SHP77 (cell line): Measurements from ENCODE around the gene TYR.
A peak's percentile ranks its signal among the peaks of the same experiment; 100 is the strongest.
"Not testable (repeated sequence)": the region's sequence is repeated elsewhere in the genome, so short reads cannot be mapped to it uniquely, and the experiment has no call there.

ENCODE experiments used
- DNase-seq, 2 experiments: peaks; one replicate each; lab custom pipeline; 2025; lab: John Stamatoyannopoulos, UW

The TYR gene

DNA sequence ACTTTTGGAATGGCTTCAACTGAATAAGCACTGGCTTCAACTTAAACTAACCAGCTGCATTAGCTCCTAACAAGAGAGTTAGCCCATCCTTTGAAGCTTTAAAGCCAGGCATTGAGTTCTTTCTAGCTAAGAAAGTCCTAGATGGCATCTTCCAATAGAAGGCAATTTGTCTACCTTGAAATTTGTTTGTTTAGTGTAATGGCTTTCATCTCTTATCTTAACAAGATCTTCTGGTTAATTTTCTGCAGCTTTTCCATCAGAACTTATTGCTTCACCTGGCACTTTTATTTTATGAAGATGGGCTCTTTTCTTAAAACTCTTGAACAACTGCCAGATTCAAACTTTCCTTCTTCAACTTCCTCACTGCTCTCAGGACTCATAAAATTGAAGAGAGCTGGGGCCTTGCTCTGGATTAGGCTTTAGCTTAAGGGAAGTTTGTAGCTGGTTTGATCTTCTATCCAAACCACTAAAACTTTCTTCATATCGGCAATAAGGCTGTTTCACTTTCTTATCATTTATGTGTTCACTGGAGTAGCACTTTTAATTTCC is 94.9 kb downstream of the TYR start:
- DNase-seq: not testable (repeated sequence)

DNA sequence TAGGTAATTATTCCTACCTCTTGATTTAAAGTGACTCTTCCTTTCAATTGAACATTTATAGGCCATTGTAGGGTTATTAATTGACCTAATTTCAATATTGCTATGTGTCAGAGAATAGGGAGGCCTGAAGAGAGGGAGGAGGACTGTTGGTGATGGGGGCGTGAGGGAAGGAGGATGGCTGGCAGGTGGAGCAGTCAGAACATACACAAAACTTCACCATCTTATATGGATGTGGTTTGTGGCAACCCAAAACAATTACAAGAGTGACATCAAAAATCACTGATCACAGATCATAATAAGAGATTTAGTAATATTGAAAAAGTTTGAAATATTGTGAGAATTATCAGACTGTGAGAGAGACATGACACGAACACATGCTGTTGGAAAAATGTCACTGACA is 95.5 kb downstream of the TYR start:
- not testable (repeated sequence) for DNase-seq

- DNase-seq: no peak
These were observed 98.3 kb downstream of the TYR start for GRCh38 chr11:89275966-89276365.

DNA sequence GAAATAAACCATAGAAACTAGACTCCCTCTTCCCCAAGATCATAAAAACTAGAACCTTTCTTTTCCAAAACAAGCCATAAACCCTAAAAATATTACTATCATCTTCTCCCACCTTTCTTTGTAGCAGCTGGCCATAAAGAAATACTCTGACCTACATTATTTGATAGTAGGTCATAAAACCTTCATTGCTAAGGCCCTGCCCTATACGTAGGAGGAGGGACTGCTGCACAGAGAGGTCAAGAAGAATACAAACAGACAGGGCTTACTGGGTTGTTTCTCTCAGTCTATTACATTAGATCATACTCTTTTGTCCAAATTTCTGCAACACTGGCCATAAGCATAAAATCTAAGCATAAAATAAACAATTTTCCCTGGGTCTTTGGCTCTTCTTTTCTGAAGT is 101.5 kb downstream of the TYR start:
- DNase-seq: no peak

GRCh38 chr11:89281032-89281677 is 103.5 kb downstream of the TYR start:
- not testable (repeated sequence) for DNase-seq

DNA sequence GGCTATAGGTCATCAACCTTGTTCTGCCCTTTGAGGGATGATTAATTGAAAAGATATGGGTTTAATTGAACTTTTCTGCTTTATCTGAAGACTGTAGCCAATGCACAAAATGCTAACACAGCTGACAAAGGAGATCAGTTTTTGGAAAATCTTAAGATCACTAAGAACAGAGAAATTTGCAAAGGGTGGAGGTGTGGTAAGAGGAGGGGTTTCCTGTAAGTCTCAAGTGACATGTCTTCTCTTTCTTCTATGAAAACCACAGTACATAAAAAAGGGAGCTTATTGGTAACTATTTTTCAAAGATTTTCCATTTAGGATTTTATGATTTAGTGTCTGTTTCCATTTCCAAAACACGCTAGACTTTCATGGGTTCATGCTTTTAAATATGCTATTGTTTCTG is 108.9 kb downstream of the TYR start:
- not testable (repeated sequence) for DNase-seq

- not testable (repeated sequence) for DNase-seq
These were observed 110.3 kb downstream of the TYR start for GRCh38 chr11:89288004-89288403.

DNA sequence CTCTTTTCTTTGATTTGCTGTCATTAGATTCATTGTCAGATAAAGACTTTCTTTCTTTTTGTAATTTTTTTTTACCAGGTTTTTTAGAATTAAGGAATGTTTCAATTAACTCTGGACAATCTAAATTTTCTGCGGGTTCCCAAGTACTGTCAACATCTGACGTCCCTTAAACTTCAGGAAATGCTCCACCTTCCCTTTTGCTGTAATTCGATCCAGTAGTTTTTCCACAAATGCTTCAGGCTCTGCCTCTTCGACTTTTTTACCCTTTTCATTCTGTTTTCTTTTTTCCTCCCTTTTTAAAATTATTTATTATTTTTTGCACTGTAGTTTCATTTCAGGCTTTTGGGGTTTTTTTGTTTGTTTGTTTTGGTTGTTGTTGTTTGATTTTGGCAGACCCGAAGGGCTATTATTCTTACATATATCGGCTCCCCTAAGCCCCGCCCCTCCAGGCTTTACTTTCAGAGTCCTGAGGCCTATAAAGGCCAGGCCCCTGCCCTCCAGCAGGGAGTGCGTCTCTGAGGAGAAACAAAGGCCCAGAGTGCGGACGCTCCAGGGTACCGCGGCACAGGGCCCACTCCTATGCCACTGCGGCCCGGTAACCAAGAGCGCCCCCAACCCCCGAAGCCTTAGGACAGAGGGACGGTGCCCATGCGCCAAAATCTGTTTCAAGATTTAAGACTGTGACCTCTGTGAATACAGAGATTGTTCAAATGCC is 116.4 kb downstream of the TYR start:
- DNase-seq: no peak

DNA sequence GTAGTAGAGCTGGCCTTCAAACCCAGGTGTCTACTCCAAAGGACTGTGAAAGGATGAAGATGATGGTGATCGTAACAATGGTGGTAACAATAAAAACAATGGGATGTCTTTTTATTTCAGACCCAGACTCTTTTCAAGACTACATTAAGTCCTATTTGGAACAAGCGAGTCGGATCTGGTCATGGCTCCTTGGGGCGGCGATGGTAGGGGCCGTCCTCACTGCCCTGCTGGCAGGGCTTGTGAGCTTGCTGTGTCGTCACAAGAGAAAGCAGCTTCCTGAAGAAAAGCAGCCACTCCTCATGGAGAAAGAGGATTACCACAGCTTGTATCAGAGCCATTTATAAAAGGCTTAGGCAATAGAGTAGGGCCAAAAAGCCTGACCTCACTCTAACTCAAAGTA is 117.3 kb downstream of the TYR start:
- DNase-seq: not testable (repeated sequence)

DNA sequence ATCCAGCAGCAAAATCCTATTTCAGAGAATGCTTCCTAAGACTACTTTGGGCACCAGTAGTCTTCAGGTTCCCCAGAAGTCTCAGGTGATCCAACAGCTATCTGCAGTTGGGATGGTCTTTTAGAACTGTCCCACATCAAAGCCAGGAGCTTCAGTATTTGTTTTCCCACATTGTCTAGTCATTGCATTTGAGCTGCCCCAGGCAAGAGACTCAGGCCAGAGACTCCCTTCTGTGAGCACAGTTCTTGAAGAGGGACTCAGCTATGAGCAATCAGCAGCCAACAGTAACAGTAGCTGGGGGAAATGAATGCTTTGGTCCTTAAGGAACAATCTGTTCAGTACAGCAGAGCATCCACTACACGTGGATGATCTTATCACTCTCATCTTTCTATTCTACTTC is 125.4 kb downstream of the TYR start:
- DNase-seq: not testable (repeated sequence)

DNA sequence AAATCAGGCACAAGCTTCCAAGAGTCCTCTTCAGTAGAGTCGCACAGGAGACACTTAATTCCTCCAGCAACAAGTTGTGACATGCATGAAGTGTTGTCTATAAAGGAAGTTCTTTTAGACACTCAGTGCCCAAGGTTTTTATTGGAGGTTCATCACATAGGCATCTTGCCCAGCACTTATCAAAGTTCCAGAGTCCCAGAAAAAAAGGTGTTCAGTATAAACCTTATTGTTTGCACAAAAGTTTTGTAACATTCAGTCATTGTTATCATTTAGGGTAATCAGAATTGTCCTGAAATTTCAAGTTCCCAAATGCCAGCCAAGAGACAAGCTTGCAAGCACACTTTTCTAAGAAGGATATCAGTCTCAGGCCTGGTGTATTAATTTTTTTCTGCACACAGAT is 130.6 kb downstream of the TYR start:
- not testable (repeated sequence) for DNase-seq

- not testable (repeated sequence) for DNase-seq
These were observed 131.8 kb downstream of the TYR start for GRCh38 chr11:89309321-89309985.

- not testable (repeated sequence) for DNase-seq
These were observed 132.9 kb downstream of the TYR start for GRCh38 chr11:89310607-89311006.

GRCh38 chr11:89321401-89321800 is 143.7 kb downstream of the TYR start:
- DNase-seq: no peak

- no peak for DNase-seq
These were observed 150.2 kb downstream of the TYR start for GRCh38 chr11:89327885-89328284.

DNA sequence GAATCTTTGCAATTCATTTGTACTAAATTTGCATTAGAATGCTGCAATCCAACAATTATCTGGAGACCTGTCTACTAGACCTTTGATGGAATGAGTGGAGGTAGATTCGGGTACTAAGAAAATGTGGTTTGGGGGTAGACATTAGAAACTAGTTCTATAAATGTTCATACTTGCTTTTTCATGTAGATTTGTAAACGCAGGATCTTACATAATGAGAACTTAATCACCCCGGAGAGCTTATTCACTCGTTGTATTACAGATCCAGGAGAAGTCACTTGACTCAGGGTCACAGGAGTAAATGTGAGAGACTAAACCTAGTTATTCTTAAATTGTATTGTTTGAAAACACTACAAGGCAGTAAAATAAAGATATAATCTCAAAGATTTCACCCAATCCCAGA is 154.3 kb downstream of the TYR start:
- DNase-seq: not testable (repeated sequence)

GRCh38 chr11:89333704-89334103 is 156.0 kb downstream of the TYR start:
- DNase-seq: peak in 1 of 2 experiments; percentile 3

- DNase-seq: not testable (repeated sequence)
These were observed 159.5 kb downstream of the TYR start for GRCh38 chr11:89337100-89337650.

GRCh38 chr11:89338073-89338472 is 160.4 kb downstream of the TYR start:
- not testable (repeated sequence) for DNase-seq

GRCh38 chr11:89340450-89340849 is 162.8 kb downstream of the TYR start:
- DNase-seq: not testable (repeated sequence)

DNA sequence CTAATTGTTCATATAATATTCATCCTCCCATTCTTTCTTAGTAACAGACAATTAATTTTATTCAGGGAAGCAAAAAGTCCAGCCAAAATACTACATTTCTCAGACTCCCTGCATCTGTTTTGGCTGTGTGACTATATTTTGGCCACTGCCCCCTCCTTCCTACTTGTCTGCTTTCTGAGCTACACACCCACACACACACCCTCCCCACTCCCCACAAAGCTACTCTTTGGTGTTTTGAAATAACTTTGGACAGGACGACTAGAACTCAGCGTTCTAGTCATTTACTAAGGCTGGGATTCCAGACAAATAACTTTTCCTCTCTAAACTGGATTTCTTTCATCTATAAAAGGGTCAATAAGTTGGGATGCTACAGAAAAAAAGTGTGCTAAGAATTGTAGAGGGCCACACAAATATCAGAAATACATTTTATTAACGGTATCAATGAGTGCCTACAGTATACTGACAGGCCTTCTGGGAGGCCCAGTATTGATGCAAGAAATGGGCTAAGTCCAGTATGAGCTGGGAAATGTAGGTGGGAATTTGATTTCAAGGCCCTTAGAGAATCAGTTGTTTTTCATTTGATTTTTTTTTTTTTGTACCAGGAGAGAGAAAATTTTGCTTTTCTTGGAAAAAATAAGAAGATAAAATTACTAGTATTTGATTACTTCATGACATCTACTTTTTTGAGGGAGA is 165.4 kb downstream of the TYR start:
- DNase-seq: not testable (repeated sequence)
